ENCODE data around the gene HLA-DOB. TPM values are rescaled to one million over a fixed set of nuclear protein-coding genes. Genes with fewer than 3 reads are reported as not detected.
A peak's percentile ranks its signal among the peaks of the same experiment; 100 is the strongest.
"Not testable (repeated sequence)": the region's sequence is repeated elsewhere in the genome, so short reads cannot be mapped to it uniquely, and the experiment has no call there.

The HLA-DOB gene
- total RNA-seq, 1 donor from 2014 or later = not detected

DNA sequence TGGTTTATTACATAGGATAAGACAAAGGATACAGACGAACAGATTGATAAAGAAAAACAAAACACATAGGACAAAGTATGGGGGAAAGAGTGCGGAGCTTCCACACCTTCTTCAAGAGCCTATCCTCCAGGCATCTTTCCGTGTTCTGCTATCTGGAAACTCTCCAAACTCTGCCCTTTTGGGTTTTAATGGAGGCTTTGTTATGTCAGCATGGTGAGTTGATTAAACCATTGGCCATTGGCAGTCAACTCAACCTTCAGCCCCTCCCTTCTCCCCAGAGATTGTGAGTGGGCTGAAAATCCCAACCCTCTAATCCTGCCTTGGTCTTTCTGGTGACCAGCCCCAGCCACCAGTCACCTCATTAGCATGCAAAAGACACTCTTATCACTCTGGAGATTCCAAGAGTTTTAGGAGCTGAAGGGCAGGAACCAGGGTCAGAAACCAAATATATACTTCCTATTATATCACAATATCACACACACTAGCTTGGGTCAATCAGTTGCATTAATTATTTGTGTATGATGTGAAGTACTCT, 23.8 kb downstream of the HLA-DOB start:
- no peak for DNase-seq (ENCODE audit: low read depth)
- no peaks in the 10 kb centered on the region for H3K36me3 ChIP-seq (ENCODE audit: control insufficient read depth, insufficient read depth, low read length)
- H3K27me3 ChIP-seq (ENCODE audit: control insufficient read depth, insufficient read depth, low read length) = peaks cover 12% of the 10 kb centered on the region
- TF ChIP-seq, protein P1, sequence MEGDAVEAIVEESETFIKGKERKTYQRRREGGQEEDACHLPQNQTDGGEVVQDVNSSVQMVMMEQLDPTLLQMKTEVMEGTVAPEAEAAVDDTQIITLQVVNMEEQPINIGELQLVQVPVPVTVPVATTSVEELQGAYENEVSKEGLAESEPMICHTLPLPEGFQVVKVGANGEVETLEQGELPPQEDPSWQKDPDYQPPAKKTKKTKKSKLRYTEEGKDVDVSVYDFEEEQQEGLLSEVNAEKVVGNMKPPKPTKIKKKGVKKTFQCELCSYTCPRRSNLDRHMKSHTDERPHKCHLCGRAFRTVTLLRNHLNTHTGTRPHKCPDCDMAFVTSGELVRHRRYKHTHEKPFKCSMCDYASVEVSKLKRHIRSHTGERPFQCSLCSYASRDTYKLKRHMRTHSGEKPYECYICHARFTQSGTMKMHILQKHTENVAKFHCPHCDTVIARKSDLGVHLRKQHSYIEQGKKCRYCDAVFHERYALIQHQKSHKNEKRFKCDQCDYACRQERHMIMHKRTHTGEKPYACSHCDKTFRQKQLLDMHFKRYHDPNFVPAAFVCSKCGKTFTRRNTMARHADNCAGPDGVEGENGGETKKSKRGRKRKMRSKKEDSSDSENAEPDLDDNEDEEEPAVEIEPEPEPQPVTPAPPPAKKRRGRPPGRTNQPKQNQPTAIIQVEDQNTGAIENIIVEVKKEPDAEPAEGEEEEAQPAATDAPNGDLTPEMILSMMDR (IDR thresholded peaks at IDR 0.05; ENCODE audit: insufficient read depth, low read length, poor library complexity, severe bottlenecking) = no peak
- no peak overlapping the region for H3K4me3 ChIP-seq (ENCODE audit: low read depth, low read length)

DNA sequence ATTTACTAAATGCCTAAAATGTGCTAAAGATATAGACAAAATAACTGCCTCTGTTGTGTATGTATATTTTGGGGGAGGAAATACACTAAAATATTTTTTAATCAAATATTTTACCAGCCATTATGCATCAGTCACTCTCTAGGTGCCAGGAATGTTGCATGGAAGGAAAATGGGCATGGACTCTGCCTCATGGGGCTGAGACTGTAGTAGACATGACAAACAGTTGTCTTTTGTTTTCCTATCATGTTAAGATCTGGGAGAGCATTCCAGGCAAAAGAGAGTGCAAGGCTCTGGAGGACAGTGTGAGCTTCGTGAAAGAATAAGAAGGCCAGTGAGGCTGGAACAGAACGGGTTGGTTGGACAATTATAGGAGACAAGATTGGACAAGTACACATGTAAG, 26.5 kb downstream of the HLA-DOB start:
- no peak overlapping the region for H3K4me3 ChIP-seq (ENCODE audit: low read depth, low read length)
- TF ChIP-seq, protein P1 (IDR thresholded peaks at IDR 0.05; ENCODE audit: insufficient read depth, low read length, poor library complexity, severe bottlenecking) = no peak
- H3K27me3 ChIP-seq (ENCODE audit: control insufficient read depth, insufficient read depth, low read length) = peaks cover 10% of the 10 kb centered on the region
- H3K36me3 ChIP-seq (ENCODE audit: control insufficient read depth, insufficient read depth, low read length) = no peaks in the 10 kb centered on the region
- no peak for DNase-seq (ENCODE audit: low read depth)

GRCh38 chr6:32785781-32786533, 30.8 kb downstream of the HLA-DOB start:
- no peak overlapping the region for H3K4me3 ChIP-seq (ENCODE audit: low read depth, low read length)
- DNase-seq (ENCODE audit: low read depth) = no peak
- no peaks in the 10 kb centered on the region for H3K36me3 ChIP-seq (ENCODE audit: control insufficient read depth, insufficient read depth, low read length)
- H3K27me3 ChIP-seq (ENCODE audit: control insufficient read depth, insufficient read depth, low read length) = no peaks in the 10 kb centered on the region
- TF ChIP-seq, protein P1 (IDR thresholded peaks at IDR 0.05; ENCODE audit: insufficient read depth, low read length, poor library complexity, severe bottlenecking) = peak; percentile 45

GRCh38 chr6:32782923-32783322, 33.9 kb downstream of the HLA-DOB start:
- not testable (repeated sequence) for H3K4me3 ChIP-seq (ENCODE audit: low read depth, low read length); H3K36me3 ChIP-seq (ENCODE audit: control insufficient read depth, insufficient read depth, low read length); DNase-seq (ENCODE audit: low read depth); H3K27me3 ChIP-seq (ENCODE audit: control insufficient read depth, insufficient read depth, low read length)

DNA sequence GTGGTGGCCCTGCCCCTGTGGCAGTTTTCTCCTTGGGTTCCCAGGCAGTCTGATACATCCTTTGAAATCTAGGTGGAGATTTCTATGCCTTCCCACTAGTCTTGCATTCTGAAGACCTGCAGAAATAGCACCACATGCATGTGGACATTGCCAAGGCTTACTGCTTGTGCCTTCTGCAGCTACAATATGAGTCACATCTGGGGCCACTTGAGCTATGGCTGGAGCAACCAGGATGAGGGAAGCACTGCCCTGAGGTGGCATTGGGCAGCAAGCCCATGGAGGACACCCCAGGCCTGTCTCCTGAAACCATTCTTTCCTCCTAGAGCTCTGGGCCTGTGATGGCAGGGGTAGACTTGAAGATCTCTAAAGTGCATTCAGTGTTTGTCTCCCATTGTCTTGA, 37.8 kb downstream of the HLA-DOB start:
- H3K36me3 ChIP-seq (ENCODE audit: control insufficient read depth, insufficient read depth, low read length) = no peaks in the 10 kb centered on the region
- DNase-seq (ENCODE audit: low read depth) = no peak
- no peak overlapping the region for H3K4me3 ChIP-seq (ENCODE audit: low read depth, low read length)

DNA sequence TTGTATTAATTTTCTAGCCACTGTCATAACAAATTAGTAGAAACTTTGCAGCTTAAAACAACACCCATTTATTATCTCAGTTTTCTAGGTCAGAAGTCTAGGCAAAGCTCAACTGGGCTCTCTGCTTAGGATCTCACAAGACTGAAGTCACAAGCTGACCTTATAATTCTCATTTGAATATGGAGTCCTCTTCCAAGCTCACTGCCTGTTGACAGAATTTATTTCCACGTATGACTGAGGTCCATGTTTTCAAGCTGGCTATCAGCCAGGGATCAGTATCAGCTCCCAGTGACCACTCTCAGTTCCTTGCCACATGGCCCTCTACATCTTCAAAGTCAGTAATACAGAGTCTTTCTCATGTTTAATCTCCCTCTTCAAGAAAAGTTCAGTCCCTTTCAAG, 41.7 kb downstream of the HLA-DOB start:
- no peak for DNase-seq (ENCODE audit: low read depth)

More for the DNA sequence above, 37.8 kb downstream of the HLA-DOB start:
- H3K27me3 ChIP-seq (ENCODE audit: control insufficient read depth, insufficient read depth, low read length) = no peaks in the 10 kb centered on the region
- TF ChIP-seq, protein P1 (IDR thresholded peaks at IDR 0.05; ENCODE audit: insufficient read depth, low read length, poor library complexity, severe bottlenecking) = no peak

More for the DNA sequence above, 41.7 kb downstream of the HLA-DOB start:
- Histone ChIP-seq H3K4me3 (ENCODE audit: low read depth, low read length) (no peak overlapping the region), H3K27me3 (ENCODE audit: control insufficient read depth, insufficient read depth, low read length) (no peaks in the 10 kb centered on the region), H3K36me3 (ENCODE audit: control insufficient read depth, insufficient read depth, low read length) (no peaks in the 10 kb centered on the region)
- TF ChIP-seq, protein P1 (IDR thresholded peaks at IDR 0.05; ENCODE audit: insufficient read depth, low read length, poor library complexity, severe bottlenecking) = no peak

Measured in kidney epithelial cell (primary cell).